NOMO-1 treated with dmso at 0.1 percent for 144 hours (cell line): ENCODE results near the gene CAPN11.
A peak's percentile ranks its signal among the peaks of the same experiment; 100 is the strongest.
"Not testable (repeated sequence)": the region's sequence is repeated elsewhere in the genome, so short reads cannot be mapped to it uniquely, and the experiment has no call there.

Experiments used
- DNase-seq: peaks from one replicate; lab custom pipeline; 2025; ENCODE audit not compliant: unreplicated experiment; lab: John Stamatoyannopoulos, UW

CAPN11 gene

GRCh38 chr6:44225579-44226325 is 67.1 kb downstream of the CAPN11 start:
- no peak for DNase-seq

GRCh38 chr6:44226368-44227147 is 67.9 kb downstream of the CAPN11 start:
- peak; percentile 18 for DNase-seq

- no peak for DNase-seq
Observed at GRCh38 chr6:44227148-44227793, 68.7 kb downstream of the CAPN11 start.

- DNase-seq = no peak
Observed at GRCh38 chr6:44228031-44228430, 69.4 kb downstream of the CAPN11 start.

- DNase-seq = no peak
Observed at GRCh38 chr6:44228433-44228832, 69.8 kb downstream of the CAPN11 start.

- DNase-seq = no peak
Observed at GRCh38 chr6:44228836-44229235, 70.2 kb downstream of the CAPN11 start.

- no peak for DNase-seq
Observed at GRCh38 chr6:44229376-44230033, 70.9 kb downstream of the CAPN11 start.

- DNase-seq = no peak
Observed at GRCh38 chr6:44230034-44230675, 71.5 kb downstream of the CAPN11 start.

GRCh38 chr6:44231426-44231825 is 72.8 kb downstream of the CAPN11 start:
- DNase-seq = not testable (repeated sequence)

- no peak for DNase-seq
Observed at GRCh38 chr6:44232676-44233566, 74.3 kb downstream of the CAPN11 start.

- DNase-seq = no peak
Observed at GRCh38 chr6:44233567-44234100, 75.0 kb downstream of the CAPN11 start.
